Measurements from ENCODE around the gene GNAT1.

GRCh38 chr3:50181985-50182384, 9.4 kb upstream of the GNAT1 start:
- TF ChIP-seq, protein P1, sequence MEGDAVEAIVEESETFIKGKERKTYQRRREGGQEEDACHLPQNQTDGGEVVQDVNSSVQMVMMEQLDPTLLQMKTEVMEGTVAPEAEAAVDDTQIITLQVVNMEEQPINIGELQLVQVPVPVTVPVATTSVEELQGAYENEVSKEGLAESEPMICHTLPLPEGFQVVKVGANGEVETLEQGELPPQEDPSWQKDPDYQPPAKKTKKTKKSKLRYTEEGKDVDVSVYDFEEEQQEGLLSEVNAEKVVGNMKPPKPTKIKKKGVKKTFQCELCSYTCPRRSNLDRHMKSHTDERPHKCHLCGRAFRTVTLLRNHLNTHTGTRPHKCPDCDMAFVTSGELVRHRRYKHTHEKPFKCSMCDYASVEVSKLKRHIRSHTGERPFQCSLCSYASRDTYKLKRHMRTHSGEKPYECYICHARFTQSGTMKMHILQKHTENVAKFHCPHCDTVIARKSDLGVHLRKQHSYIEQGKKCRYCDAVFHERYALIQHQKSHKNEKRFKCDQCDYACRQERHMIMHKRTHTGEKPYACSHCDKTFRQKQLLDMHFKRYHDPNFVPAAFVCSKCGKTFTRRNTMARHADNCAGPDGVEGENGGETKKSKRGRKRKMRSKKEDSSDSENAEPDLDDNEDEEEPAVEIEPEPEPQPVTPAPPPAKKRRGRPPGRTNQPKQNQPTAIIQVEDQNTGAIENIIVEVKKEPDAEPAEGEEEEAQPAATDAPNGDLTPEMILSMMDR (conservative IDR thresholded peaks at IDR 0.05; ENCODE audit: low read depth, low read length) = no peak
- TF ChIP-seq EZH2 (IDR thresholded peaks at IDR 0.05; ENCODE audit: low read length, unreplicated experiment) = no peak
